ENCODE measurements around the gene OR7G2. TPM values are rescaled to one million over a fixed set of nuclear protein-coding genes. Genes with fewer than 3 reads are reported as not detected.

OR7G2 gene
- total RNA-seq, 1 donor from 2014 or later: not detected

- no peaks in the 10 kb centered on the region for H3K36me3 ChIP-seq (ENCODE audit: insufficient read depth, low read length)
- H3K4me3 Mint-ChIP-seq (ENCODE audit: unreplicated experiment): no peak overlapping the region
- H3K4me3 ChIP-seq (ENCODE audit: insufficient read depth, low read depth, low read length): no peak overlapping the region
- H3K4me2 ChIP-seq (ENCODE audit: low read length): no peak overlapping the region
- no peaks in the 10 kb centered on the region for H3K79me2 ChIP-seq (ENCODE audit: insufficient read depth, low read length)
- H3K27me3 Mint-ChIP-seq (ENCODE audit: low read depth, unreplicated experiment): no peaks in the 10 kb centered on the region
- H3K9me3 ChIP-seq (ENCODE audit: insufficient read depth, low read depth, low read length): no peaks in the 10 kb centered on the region
- FAIRE-seq (no peak), DNase-seq (ENCODE audit: low read depth) (peak; percentile 2)
- H3K36me3 Mint-ChIP-seq (ENCODE audit: low read depth, unreplicated experiment): no peaks in the 10 kb centered on the region
- no peaks in the 10 kb centered on the region for H3K4me1 Mint-ChIP-seq (ENCODE audit: low read depth, unreplicated experiment)
- peak overlapping the region; percentile 34 for H2AFZ ChIP-seq (ENCODE audit: low read depth, low read length)
- no peak overlapping the region for H3K27ac Mint-ChIP-seq (ENCODE audit: unreplicated experiment)
- peaks cover 5% of the 10 kb centered on the region for H3K9me3 Mint-ChIP-seq (ENCODE audit: unreplicated experiment)
- H3K4me1 ChIP-seq (ENCODE audit: insufficient read depth, low read length): peaks cover 2% of the 10 kb centered on the region
- no peak for TF ChIP-seq CTCF (IDR thresholded peaks at IDR 0.05; ENCODE audit: insufficient read depth, low read depth, low read length)
- TF ChIP-seq EZH2 (IDR thresholded peaks at IDR 0.05; ENCODE audit: insufficient read depth, low read length): no peak
- H3K27me3 ChIP-seq (ENCODE audit: insufficient read depth, low read length): no peaks in the 10 kb centered on the region
- H4K20me1 ChIP-seq (ENCODE audit: insufficient read depth, low read length): no peaks in the 10 kb centered on the region
- H3K9ac ChIP-seq (ENCODE audit: low read length): no peak overlapping the region
- no peak overlapping the region for H3K27ac ChIP-seq (ENCODE audit: low read depth, low read length)
These were observed 37.2 kb downstream of the OR7G2 start for GRCh38 chr19:9070066-9070465.

- no peak overlapping the region for H2AFZ ChIP-seq (ENCODE audit: low read depth, low read length)
- no peaks in the 10 kb centered on the region for H3K36me3 ChIP-seq (ENCODE audit: insufficient read depth, low read length)
- H3K9me3 ChIP-seq (ENCODE audit: insufficient read depth, low read depth, low read length): no peaks in the 10 kb centered on the region
- no peak for DNase-seq (ENCODE audit: low read depth)
- no peak overlapping the region for H3K4me2 ChIP-seq (ENCODE audit: low read length)
- H3K27me3 ChIP-seq (ENCODE audit: insufficient read depth, low read length): no peaks in the 10 kb centered on the region
- no peak overlapping the region for H3K27ac ChIP-seq (ENCODE audit: low read depth, low read length)
- H3K4me3 Mint-ChIP-seq (ENCODE audit: unreplicated experiment): no peak overlapping the region
- H3K4me1 Mint-ChIP-seq (ENCODE audit: low read depth, unreplicated experiment): no peaks in the 10 kb centered on the region
- TF ChIP-seq CTCF (IDR thresholded peaks at IDR 0.05; ENCODE audit: insufficient read depth, low read depth, low read length) (no peak), EZH2 (IDR thresholded peaks at IDR 0.05; ENCODE audit: insufficient read depth, low read length) (no peak)
- H3K4me3 ChIP-seq (ENCODE audit: insufficient read depth, low read depth, low read length): no peak overlapping the region
- H4K20me1 ChIP-seq (ENCODE audit: insufficient read depth, low read length): no peaks in the 10 kb centered on the region
- H3K4me1 ChIP-seq (ENCODE audit: insufficient read depth, low read length): no peaks in the 10 kb centered on the region
- no peaks in the 10 kb centered on the region for H3K79me2 ChIP-seq (ENCODE audit: insufficient read depth, low read length)
- H3K27ac Mint-ChIP-seq (ENCODE audit: unreplicated experiment): no peak overlapping the region
- no peak overlapping the region for H3K9ac ChIP-seq (ENCODE audit: low read length)
- H3K9me3 Mint-ChIP-seq (ENCODE audit: unreplicated experiment): peaks cover 8% of the 10 kb centered on the region
- H3K36me3 Mint-ChIP-seq (ENCODE audit: low read depth, unreplicated experiment): no peaks in the 10 kb centered on the region
- no peaks in the 10 kb centered on the region for H3K27me3 Mint-ChIP-seq (ENCODE audit: low read depth, unreplicated experiment)
- FAIRE-seq: no peak
These were observed 41.7 kb downstream of the OR7G2 start for GRCh38 chr19:9065457-9066014.

GRCh38 chr19:9061879-9062278 lies 45.4 kb downstream of the OR7G2 start:
- Mint-ChIP-seq H3K36me3 (ENCODE audit: low read depth, unreplicated experiment) (no peaks in the 10 kb centered on the region), H3K27me3 (ENCODE audit: low read depth, unreplicated experiment) (no peaks in the 10 kb centered on the region), H3K9me3 (ENCODE audit: unreplicated experiment) (peaks cover 12% of the 10 kb centered on the region), H3K4me1 (ENCODE audit: low read depth, unreplicated experiment) (no peaks in the 10 kb centered on the region), H3K27ac (ENCODE audit: unreplicated experiment) (no peak overlapping the region), H3K4me3 (ENCODE audit: unreplicated experiment) (no peak overlapping the region)
- H3K4me3 ChIP-seq (ENCODE audit: insufficient read depth, low read depth, low read length): no peak overlapping the region
- H3K36me3 ChIP-seq (ENCODE audit: insufficient read depth, low read length): no peaks in the 10 kb centered on the region
- H3K4me1 ChIP-seq (ENCODE audit: insufficient read depth, low read length): no peaks in the 10 kb centered on the region
- no peak overlapping the region for H3K9ac ChIP-seq (ENCODE audit: low read length)
- TF ChIP-seq EZH2 (IDR thresholded peaks at IDR 0.05; ENCODE audit: insufficient read depth, low read length) (no peak), CTCF (IDR thresholded peaks at IDR 0.05; ENCODE audit: insufficient read depth, low read depth, low read length) (no peak)
- peak; percentile 36 for DNase-seq (ENCODE audit: low read depth)
- no peak overlapping the region for H3K4me2 ChIP-seq (ENCODE audit: low read length)
- H3K9me3 ChIP-seq (ENCODE audit: insufficient read depth, low read depth, low read length): no peaks in the 10 kb centered on the region
- no peak overlapping the region for H3K27ac ChIP-seq (ENCODE audit: low read depth, low read length)
- no peaks in the 10 kb centered on the region for H3K79me2 ChIP-seq (ENCODE audit: insufficient read depth, low read length)
- no peak for FAIRE-seq
- no peaks in the 10 kb centered on the region for H4K20me1 ChIP-seq (ENCODE audit: insufficient read depth, low read length)
- H3K27me3 ChIP-seq (ENCODE audit: insufficient read depth, low read length): no peaks in the 10 kb centered on the region
- H2AFZ ChIP-seq (ENCODE audit: low read depth, low read length): no peak overlapping the region

Measured in astrocyte (in vitro differentiated cells and primary cell).